K562 (cell line): ENCODE data around the gene CNBD2. TPM values are rescaled to one million over a fixed set of nuclear protein-coding genes. Genes with fewer than 3 reads are reported as not detected.

Experiments
- CEBPB ChIP-seq: fragments of 450-650 bp; IDR thresholded peaks from 2 replicates; pipeline ENCODE4 v1.6.1; 2016; ENCODE audit warnings: missing genetic modification characterization, missing compliant biosample characterization
- DLX4 ChIP-seq: fragments of 250-450 bp; sonication (Bioruptor Pico); IDR thresholded peaks from 2 replicates; pipeline ENCODE4 v1.6.1; 2021; ENCODE audit warnings: mild to moderate bottlenecking
- FOXP1 ChIP-seq: sonication (generic); formaldehyde crosslinking; IDR thresholded peaks from 2 replicates; pipeline ENCODE4 v1.8.0; 2022; ENCODE audit warnings: mild to moderate bottlenecking, missing genetic modification reagents
- GTF2B ChIP-seq: IDR thresholded peaks from 2 replicates; pipeline ENCODE4 v1.6.1; 2011; ENCODE audit not compliant: insufficient read length; ENCODE audit errors: extremely low read depth
- HNRNPH1 ChIP-seq: fragments of 200-400 bp; formaldehyde crosslinking; optimal IDR thresholded peaks from 2 replicates; pipeline ENCODE3; 2017; ENCODE audit warnings: low read depth, mild to moderate bottlenecking, low read length, moderate library complexity
- NR1H2 ChIP-seq: sonication (generic); formaldehyde crosslinking; IDR thresholded peaks from 2 replicates; pipeline ENCODE4 v1.4.0; 2020; ENCODE audit warnings: mild to moderate bottlenecking, missing genetic modification reagents
- PCBP1 ChIP-seq: fragments of 200-400 bp; formaldehyde crosslinking; IDR thresholded peaks from 2 replicates; pipeline ENCODE4 v1.6.1; 2018; ENCODE audit warnings: mild to moderate bottlenecking, low read depth, low read length; ENCODE audit not compliant: poor library complexity, severe bottlenecking
- RBM25 ChIP-seq: fragments of 200-400 bp; formaldehyde crosslinking; IDR thresholded peaks from 2 replicates; pipeline ENCODE4 v1.6.1; 2018; ENCODE audit warnings: low read length, low read depth, moderate library complexity; ENCODE audit not compliant: severe bottlenecking
- U2AF1 ChIP-seq: fragments of 200-400 bp; formaldehyde crosslinking; optimal IDR thresholded peaks from 2 replicates; pipeline ENCODE3; 2017; ENCODE audit warnings: mild to moderate bottlenecking, low read depth, low read length, moderate library complexity
- ZNF124 ChIP-seq: sonication (generic); formaldehyde crosslinking; IDR thresholded peaks from 2 replicates; pipeline ENCODE4 v1.8.1; 2022; ENCODE audit warnings: missing genetic modification reagents
- ZNF217 ChIP-seq: sonication (generic); formaldehyde crosslinking; IDR thresholded peaks from 2 replicates; pipeline ENCODE4 v1.8.0; 2022; ENCODE audit warnings: mild to moderate bottlenecking, missing genetic modification reagents
- ZNF830 ChIP-seq: fragments of 250-450 bp; sonication (Bioruptor Pico); IDR thresholded peaks from 2 replicates; pipeline ENCODE4 v1.5.0; 2021; ENCODE audit warnings: mild to moderate bottlenecking
- polyA plus RNA-seq, 8 experiments: library from polyadenylated mRNA; depleted of rRNA in 4 of 8; stranded (reverse) in 5 of 8; unstranded in 3 of 8; fragments of >200 nt; fragmentation: Nextera tagmentation in 2 of 8; fragmentation: Illumina TruSeq in 1 of 8; extraction: Ambion mirVana in 2 of 8; extraction: Trizol in 1 of 8; gene quantifications; 2 replicates each; pipeline versions ENCODE4 v1.2.1 to v1.2.3, GENCODE V29; 2011 to 2014; ENCODE audit warnings: inconsistent platforms in 1 of 8, missing spikeins in 1 of 8
- total RNA-seq, 7 experiments: library from RNA; depleted of rRNA in 6 of 7; stranded (reverse); fragments of >200 nt in 6 of 7; fragmentation: Illumina TruSeq in 2 of 7; extraction: Trizol in 2 of 7; gene quantifications; 2 replicates each; pipeline versions ENCODE4 v1.2.1 to v1.2.3, GENCODE V29; 2011 to 2021; ENCODE audit warnings: low replicate concordance in 1 of 7
- TF ChIP-seq, protein P1 (sequence below): fragments of 250-450 bp; sonication (Bioruptor Pico); IDR thresholded peaks from 2 replicates; pipeline ENCODE4 v1.5.0; 2022; ENCODE audit warnings: mild to moderate bottlenecking
- TF ChIP-seq, protein P2 (sequence below): IDR thresholded peaks from 2 replicates; pipeline ENCODE4 v1.6.1; 2016; ENCODE audit warnings: missing genetic modification characterization, missing compliant biosample characterization
- TF ChIP-seq, protein P3 (sequence below): fragments of 450-650 bp; formaldehyde crosslinking; IDR thresholded peaks from 2 replicates; pipeline ENCODE4 v1.4.0; 2020; ENCODE audit warnings: mild to moderate bottlenecking, moderate library complexity

The CNBD2 gene
- total and polyA plus RNA-seq, 9 of the 15 experiments (the other 6 are each of a cell fraction or from before 2014, with no cell fraction given) = 3.2 to 17.5 (median 5.3) TPM

GRCh38 chr20:36051318-36052116, 83.1 kb downstream of the CNBD2 start (continued):
- TF ChIP-seq NR1H2 (CRISPR knock-in tag) (no peak), U2AF1 (no peak), ZNF124 (CRISPR knock-in tag) (no peak), ZNF830 (CRISPR knock-in tag) (no peak), FOXP1 (CRISPR knock-in tag) (peak; percentile 4; the same call in 1 of the 2 replicates), GTF2B (no peak), RBM25 (no peak), DLX4 (CRISPR knock-in tag) (no peak), PCBP1 (no peak), CEBPB (0 out of 2 replicates have a peak, but pooled peaks have one; percentile 15), HNRNPH1 (no peak), ZNF217 (CRISPR knock-in tag) (no peak)
- TF ChIP-seq, protein P1, sequence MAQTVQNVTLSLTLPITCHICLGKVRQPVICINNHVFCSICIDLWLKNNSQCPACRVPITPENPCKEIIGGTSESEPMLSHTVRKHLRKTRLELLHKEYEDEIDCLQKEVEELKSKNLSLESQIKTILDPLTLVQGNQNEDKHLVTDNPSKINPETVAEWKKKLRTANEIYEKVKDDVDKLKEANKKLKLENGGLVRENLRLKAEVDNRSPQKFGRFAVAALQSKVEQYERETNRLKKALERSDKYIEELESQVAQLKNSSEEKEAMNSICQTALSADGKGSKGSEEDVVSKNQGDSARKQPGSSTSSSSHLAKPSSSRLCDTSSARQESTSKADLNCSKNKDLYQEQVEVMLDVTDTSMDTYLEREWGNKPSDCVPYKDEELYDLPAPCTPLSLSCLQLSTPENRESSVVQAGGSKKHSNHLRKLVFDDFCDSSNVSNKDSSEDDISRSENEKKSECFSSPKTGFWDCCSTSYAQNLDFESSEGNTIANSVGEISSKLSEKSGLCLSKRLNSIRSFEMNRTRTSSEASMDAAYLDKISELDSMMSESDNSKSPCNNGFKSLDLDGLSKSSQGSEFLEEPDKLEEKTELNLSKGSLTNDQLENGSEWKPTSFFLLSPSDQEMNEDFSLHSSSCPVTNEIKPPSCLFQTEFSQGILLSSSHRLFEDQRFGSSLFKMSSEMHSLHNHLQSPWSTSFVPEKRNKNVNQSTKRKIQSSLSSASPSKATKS = no peak
- TF ChIP-seq, protein P2, sequence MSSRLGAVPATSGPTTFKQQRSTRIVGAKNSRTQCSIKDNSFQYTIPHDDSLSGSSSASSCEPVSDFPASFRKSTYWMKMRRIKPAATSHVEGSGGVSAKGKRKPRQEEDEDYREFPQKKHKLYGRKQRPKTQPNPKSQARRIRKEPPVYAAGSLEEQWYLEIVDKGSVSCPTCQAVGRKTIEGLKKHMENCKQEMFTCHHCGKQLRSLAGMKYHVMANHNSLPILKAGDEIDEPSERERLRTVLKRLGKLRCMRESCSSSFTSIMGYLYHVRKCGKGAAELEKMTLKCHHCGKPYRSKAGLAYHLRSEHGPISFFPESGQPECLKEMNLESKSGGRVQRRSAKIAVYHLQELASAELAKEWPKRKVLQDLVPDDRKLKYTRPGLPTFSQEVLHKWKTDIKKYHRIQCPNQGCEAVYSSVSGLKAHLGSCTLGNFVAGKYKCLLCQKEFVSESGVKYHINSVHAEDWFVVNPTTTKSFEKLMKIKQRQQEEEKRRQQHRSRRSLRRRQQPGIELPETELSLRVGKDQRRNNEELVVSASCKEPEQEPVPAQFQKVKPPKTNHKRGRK (tag) = no peak
- TF ChIP-seq, protein P3, sequence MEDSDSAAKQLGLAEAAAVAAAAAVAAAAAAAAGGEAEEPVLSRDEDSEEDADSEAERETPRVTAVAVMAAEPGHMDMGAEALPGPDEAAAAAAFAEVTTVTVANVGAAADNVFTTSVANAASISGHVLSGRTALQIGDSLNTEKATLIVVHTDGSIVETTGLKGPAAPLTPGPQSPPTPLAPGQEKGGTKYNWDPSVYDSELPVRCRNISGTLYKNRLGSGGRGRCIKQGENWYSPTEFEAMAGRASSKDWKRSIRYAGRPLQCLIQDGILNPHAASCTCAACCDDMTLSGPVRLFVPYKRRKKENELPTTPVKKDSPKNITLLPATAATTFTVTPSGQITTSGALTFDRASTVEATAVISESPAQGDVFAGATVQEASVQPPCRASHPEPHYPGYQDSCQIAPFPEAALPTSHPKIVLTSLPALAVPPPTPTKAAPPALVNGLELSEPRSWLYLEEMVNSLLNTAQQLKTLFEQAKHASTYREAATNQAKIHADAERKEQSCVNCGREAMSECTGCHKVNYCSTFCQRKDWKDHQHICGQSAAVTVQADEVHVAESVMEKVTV = no peak
